ENCODE data around the gene RYR3.

Gene RYR3

GRCh38 chr15:33872416-33873106 lies 561.8 kb downstream of the RYR3 start:
- Histone ChIP-seq H3K36me3 (replicated peaks in 1 of 2; ENCODE audit: control insufficient read depth in 2 of 2, insufficient read depth in 2 of 2, low read length in 2 of 2) (no peaks in the 10 kb centered on the region), H3K18ac (ENCODE audit: low read length) (no peak overlapping the region), H4K91ac (ENCODE audit: low read depth, low read length, poor library complexity) (no peak overlapping the region), H2BK12ac (ENCODE audit: low read length) (peak overlapping the region; percentile 17), H3K4me2 (ENCODE audit: insufficient read depth, low read length, poor library complexity, severe bottlenecking) (no peak overlapping the region), H3K27me3 (ENCODE audit: control insufficient read depth in 3 of 3, insufficient read depth in 3 of 3, low read depth in 1 of 3, low read length in 3 of 3) (no peaks in the 10 kb centered on the region), H3K23ac (ENCODE audit: low read depth, low read length, poor library complexity) (no peak overlapping the region), H2AFZ (ENCODE audit: low read length) (peak overlapping the region; percentile 15), H3K4me3 (ENCODE audit: low read length in 2 of 2) (no peak overlapping the region), H3K27ac (replicated peaks; ENCODE audit: low read length) (no peak overlapping the region), H3K9me3 (replicated peaks in 1 of 2; ENCODE audit: control insufficient read depth in 2 of 2, insufficient read depth in 1 of 2, low read depth in 1 of 2, low read length in 2 of 2) (peaks cover 0 to 1% of the 10 kb centered on the region in 2 donors), H3K4ac (ENCODE audit: low read length) (no peak overlapping the region), H3K9ac (ENCODE audit: low read depth, low read length, poor library complexity) (no peak overlapping the region), H2AK5ac (ENCODE audit: low read depth, low read length) (no peak overlapping the region), H2BK120ac (ENCODE audit: low read depth, low read length) (no peak overlapping the region), H2BK15ac (ENCODE audit: low read length) (no peak overlapping the region), H3K14ac (ENCODE audit: low read length) (no peak overlapping the region), H3K79me1 (ENCODE audit: low read depth, low read length) (no peaks in the 10 kb centered on the region), H4K8ac (ENCODE audit: low read depth, low read length) (no peak overlapping the region), H3K4me1 (ENCODE audit: control insufficient read depth in 2 of 2, insufficient read depth in 1 of 2, low read depth in 1 of 2, low read length in 2 of 2) (peaks cover 7 to 9% of the 10 kb centered on the region in 2 donors), H2BK5ac (ENCODE audit: low read length) (no peak overlapping the region)
- WGBS, 2 donors (ENCODE audit: extremely low coverage in 2 of 2, insufficient read length in 2 of 2, insufficient replicate concordance in 1 of 2) = no CpG with 5 or more reads among the region's 13 CpGs
- no peak for DNase-seq (ENCODE audit: low spot score)

DNA sequence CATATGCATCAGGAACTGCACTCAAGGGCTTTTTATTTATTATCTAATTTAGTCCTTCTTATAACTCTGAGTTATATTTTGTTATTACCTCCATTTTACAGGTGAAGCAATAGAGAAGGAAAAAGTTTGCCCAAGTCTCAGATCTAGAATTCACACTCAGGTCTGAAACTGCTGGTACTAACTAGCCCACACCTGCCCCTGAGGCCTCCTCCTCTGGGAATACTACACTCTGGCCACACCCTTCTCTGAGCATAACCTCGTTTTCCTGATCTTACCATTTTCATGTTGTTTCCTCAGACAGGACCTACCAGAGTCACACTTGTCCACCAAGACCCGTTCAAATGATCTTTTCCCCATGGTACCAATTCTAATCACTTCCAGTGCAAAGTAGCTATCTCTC lies 563.4 kb downstream of the RYR3 start:
- H3K9me3 ChIP-seq (replicated peaks in 1 of 2; ENCODE audit: control insufficient read depth in 2 of 2, insufficient read depth in 1 of 2, low read depth in 1 of 2, low read length in 2 of 2) = peaks cover 0 to 1% of the 10 kb centered on the region in 2 donors
- no peak overlapping the region for H3K27ac ChIP-seq (replicated peaks; ENCODE audit: low read length)
- H3K79me1 ChIP-seq (ENCODE audit: low read depth, low read length) = no peaks in the 10 kb centered on the region
- no peak overlapping the region for H3K4me2 ChIP-seq (ENCODE audit: insufficient read depth, low read length, poor library complexity, severe bottlenecking)
- H3K27me3 ChIP-seq (ENCODE audit: control insufficient read depth in 3 of 3, insufficient read depth in 3 of 3, low read depth in 1 of 3, low read length in 3 of 3) = no peaks in the 10 kb centered on the region
- H3K18ac ChIP-seq (ENCODE audit: low read length) = no peak overlapping the region
- no peak overlapping the region for H2BK15ac ChIP-seq (ENCODE audit: low read length)
- no peak overlapping the region for H2BK5ac ChIP-seq (ENCODE audit: low read length)
- H4K91ac ChIP-seq (ENCODE audit: low read depth, low read length, poor library complexity) = no peak overlapping the region
- no peak overlapping the region for H3K14ac ChIP-seq (ENCODE audit: low read length)
- no peak for DNase-seq (ENCODE audit: low spot score)
- no peaks in the 10 kb centered on the region for H3K36me3 ChIP-seq (replicated peaks in 1 of 2; ENCODE audit: control insufficient read depth in 2 of 2, insufficient read depth in 2 of 2, low read length in 2 of 2)
- H3K4ac ChIP-seq (ENCODE audit: low read length) = no peak overlapping the region
- WGBS, 2 donors (ENCODE audit: extremely low coverage in 2 of 2, insufficient read length in 2 of 2, insufficient replicate concordance in 1 of 2) = no CpG with 5 or more reads among the region's 2 CpGs
- no peak overlapping the region for H2BK12ac ChIP-seq (ENCODE audit: low read length)
- no peak overlapping the region for H4K8ac ChIP-seq (ENCODE audit: low read depth, low read length)
- H3K4me3 ChIP-seq (ENCODE audit: low read length in 2 of 2) = no peak overlapping the region
- no peak overlapping the region for H3K23ac ChIP-seq (ENCODE audit: low read depth, low read length, poor library complexity)
- peaks cover 7 to 9% of the 10 kb centered on the region in 2 donors for H3K4me1 ChIP-seq (ENCODE audit: control insufficient read depth in 2 of 2, insufficient read depth in 1 of 2, low read depth in 1 of 2, low read length in 2 of 2)
- H2AK5ac ChIP-seq (ENCODE audit: low read depth, low read length) = no peak overlapping the region
- H2AFZ ChIP-seq (ENCODE audit: low read length) = no peak overlapping the region
- no peak overlapping the region for H3K9ac ChIP-seq (ENCODE audit: low read depth, low read length, poor library complexity)
- no peak overlapping the region for H2BK120ac ChIP-seq (ENCODE audit: low read depth, low read length)

GRCh38 chr15:33882921-33883320 lies 572.2 kb downstream of the RYR3 start:
- Histone ChIP-seq H4K8ac (ENCODE audit: low read depth, low read length) (no peak overlapping the region), H2AK5ac (ENCODE audit: low read depth, low read length) (no peak overlapping the region), H3K23ac (ENCODE audit: low read depth, low read length, poor library complexity) (no peak overlapping the region), H3K14ac (ENCODE audit: low read length) (no peak overlapping the region), H2BK120ac (ENCODE audit: low read depth, low read length) (no peak overlapping the region), H3K36me3 (replicated peaks in 1 of 2; ENCODE audit: control insufficient read depth in 2 of 2, insufficient read depth in 2 of 2, low read length in 2 of 2) (no peaks in the 10 kb centered on the region), H3K18ac (ENCODE audit: low read length) (no peak overlapping the region), H2AFZ (ENCODE audit: low read length) (no peak overlapping the region), H2BK12ac (ENCODE audit: low read length) (no peak overlapping the region), H3K4me3 (ENCODE audit: low read length in 2 of 2) (no peak overlapping the region), H3K27ac (replicated peaks; ENCODE audit: low read length) (no peak overlapping the region), H3K9me3 (replicated peaks in 1 of 2; ENCODE audit: control insufficient read depth in 2 of 2, insufficient read depth in 1 of 2, low read depth in 1 of 2, low read length in 2 of 2) (no peaks in the 10 kb centered on the region), H3K4me2 (ENCODE audit: insufficient read depth, low read length, poor library complexity, severe bottlenecking) (no peak overlapping the region), H3K9ac (ENCODE audit: low read depth, low read length, poor library complexity) (no peak overlapping the region), H2BK15ac (ENCODE audit: low read length) (no peak overlapping the region), H3K27me3 (ENCODE audit: control insufficient read depth in 3 of 3, insufficient read depth in 3 of 3, low read depth in 1 of 3, low read length in 3 of 3) (no peaks in the 10 kb centered on the region), H3K4me1 (ENCODE audit: control insufficient read depth in 2 of 2, insufficient read depth in 1 of 2, low read depth in 1 of 2, low read length in 2 of 2) (peaks cover 0 to 2% of the 10 kb centered on the region in 2 donors), H3K79me1 (ENCODE audit: low read depth, low read length) (no peaks in the 10 kb centered on the region), H3K4ac (ENCODE audit: low read length) (no peak overlapping the region), H4K91ac (ENCODE audit: low read depth, low read length, poor library complexity) (no peak overlapping the region), H2BK5ac (ENCODE audit: low read length) (no peak overlapping the region)
- no CpG with 5 or more reads among the region's 2 CpGs for WGBS, 2 donors (ENCODE audit: extremely low coverage in 2 of 2, insufficient read length in 2 of 2, insufficient replicate concordance in 1 of 2)
- DNase-seq (ENCODE audit: low spot score) = no peak

- no peak overlapping the region for H2BK12ac ChIP-seq (ENCODE audit: low read length)
- H3K4ac ChIP-seq (ENCODE audit: low read length) = no peak overlapping the region
- H3K9me3 ChIP-seq (replicated peaks in 1 of 2; ENCODE audit: control insufficient read depth in 2 of 2, insufficient read depth in 1 of 2, low read depth in 1 of 2, low read length in 2 of 2) = no peaks in the 10 kb centered on the region
- H3K79me1 ChIP-seq (ENCODE audit: low read depth, low read length) = no peaks in the 10 kb centered on the region
- H2BK15ac ChIP-seq (ENCODE audit: low read length) = no peak overlapping the region
- no peak overlapping the region for H2AK5ac ChIP-seq (ENCODE audit: low read depth, low read length)
- H3K27me3 ChIP-seq (ENCODE audit: control insufficient read depth in 3 of 3, insufficient read depth in 3 of 3, low read depth in 1 of 3, low read length in 3 of 3) = no peaks in the 10 kb centered on the region
- no peak overlapping the region for H4K8ac ChIP-seq (ENCODE audit: low read depth, low read length)
- no peak overlapping the region for H2AFZ ChIP-seq (ENCODE audit: low read length)
- H2BK120ac ChIP-seq (ENCODE audit: low read depth, low read length) = no peak overlapping the region
- no peak overlapping the region for H3K14ac ChIP-seq (ENCODE audit: low read length)
- H3K4me1 ChIP-seq (ENCODE audit: control insufficient read depth in 2 of 2, insufficient read depth in 1 of 2, low read depth in 1 of 2, low read length in 2 of 2) = peaks cover 0 to 2% of the 10 kb centered on the region in 2 donors
- H3K23ac ChIP-seq (ENCODE audit: low read depth, low read length, poor library complexity) = no peak overlapping the region
- H3K27ac ChIP-seq (replicated peaks; ENCODE audit: low read length) = no peak overlapping the region
- no peak overlapping the region for H3K18ac ChIP-seq (ENCODE audit: low read length)
- H3K4me2 ChIP-seq (ENCODE audit: insufficient read depth, low read length, poor library complexity, severe bottlenecking) = no peak overlapping the region
- H3K9ac ChIP-seq (ENCODE audit: low read depth, low read length, poor library complexity) = no peak overlapping the region
- H3K4me3 ChIP-seq (ENCODE audit: low read length in 2 of 2) = no peak overlapping the region
- no peak for DNase-seq (ENCODE audit: low spot score)
- H2BK5ac ChIP-seq (ENCODE audit: low read length) = no peak overlapping the region
- WGBS, 2 donors (ENCODE audit: extremely low coverage in 2 of 2, insufficient read length in 2 of 2, insufficient replicate concordance in 1 of 2) = no CpG with 5 or more reads among the region's 2 CpGs
- H4K91ac ChIP-seq (ENCODE audit: low read depth, low read length, poor library complexity) = no peak overlapping the region
- H3K36me3 ChIP-seq (replicated peaks in 1 of 2; ENCODE audit: control insufficient read depth in 2 of 2, insufficient read depth in 2 of 2, low read length in 2 of 2) = no peaks in the 10 kb centered on the region
Measured at GRCh38 chr15:33888176-33888575, 577.4 kb downstream of the RYR3 start.

Data from neuronal stem cell (in vitro differentiated cells).